HG03095 (cell line): Measurements from ENCODE around the gene CEMP1.

Source experiments
- ATAC-seq: cut with Tn5 transposase; IDR thresholded peaks from one replicate; pipeline ENCODE4 v1.9.1; 2021; ENCODE audit warnings: moderate library complexity; ENCODE audit not compliant: unreplicated experiment

Gene CEMP1

GRCh38 chr16:2505695-2506094, 25.5 kb downstream of the CEMP1 start:
- ATAC-seq: no peak

GRCh38 chr16:2501946-2502895, 29.0 kb downstream of the CEMP1 start:
- no peak for ATAC-seq

DNA sequence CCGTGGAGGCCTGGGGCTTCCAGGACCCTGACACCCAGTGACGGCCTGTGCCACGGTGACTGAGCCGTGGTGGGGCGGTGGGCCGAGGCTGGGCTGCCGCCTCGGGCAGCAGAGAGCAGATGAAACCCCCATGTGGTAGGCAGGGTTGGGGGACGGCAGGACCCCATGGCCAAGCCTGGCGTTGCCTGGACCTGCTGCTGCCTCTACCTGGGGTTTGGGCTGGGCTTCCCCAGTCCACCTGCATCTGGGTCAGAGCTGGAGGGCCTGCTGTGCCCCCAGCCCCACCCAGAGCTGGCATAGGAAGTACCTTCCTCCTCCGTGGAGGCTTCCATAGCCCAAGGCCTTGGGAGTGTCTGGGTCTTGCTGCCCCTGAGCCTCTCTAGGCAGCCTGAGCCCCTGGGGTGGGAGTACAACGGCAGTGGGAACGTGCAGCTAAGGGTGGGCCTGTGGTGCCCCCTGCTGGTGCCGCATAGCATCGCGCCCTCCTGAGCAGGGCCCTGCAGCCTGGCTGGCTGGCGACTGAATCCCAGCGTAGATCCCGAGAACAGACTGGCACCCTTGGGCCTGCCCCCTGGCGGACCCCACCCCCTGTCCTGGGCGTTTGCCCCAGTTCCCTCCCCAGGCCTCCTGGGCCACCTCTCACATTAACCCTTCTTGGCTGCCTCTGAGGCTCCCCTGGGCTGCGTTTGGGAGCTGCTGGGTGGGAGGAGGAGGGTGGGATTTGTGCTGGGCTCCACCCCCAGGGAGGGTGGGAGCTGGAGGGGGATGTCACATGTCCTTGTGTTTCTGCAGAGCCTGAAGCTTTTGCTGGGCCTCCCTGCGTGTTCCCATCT, 30.1 kb downstream of the CEMP1 start:
- ATAC-seq: no peak

GRCh38 chr16:2500430-2500917, 30.7 kb downstream of the CEMP1 start:
- no peak for ATAC-seq

DNA sequence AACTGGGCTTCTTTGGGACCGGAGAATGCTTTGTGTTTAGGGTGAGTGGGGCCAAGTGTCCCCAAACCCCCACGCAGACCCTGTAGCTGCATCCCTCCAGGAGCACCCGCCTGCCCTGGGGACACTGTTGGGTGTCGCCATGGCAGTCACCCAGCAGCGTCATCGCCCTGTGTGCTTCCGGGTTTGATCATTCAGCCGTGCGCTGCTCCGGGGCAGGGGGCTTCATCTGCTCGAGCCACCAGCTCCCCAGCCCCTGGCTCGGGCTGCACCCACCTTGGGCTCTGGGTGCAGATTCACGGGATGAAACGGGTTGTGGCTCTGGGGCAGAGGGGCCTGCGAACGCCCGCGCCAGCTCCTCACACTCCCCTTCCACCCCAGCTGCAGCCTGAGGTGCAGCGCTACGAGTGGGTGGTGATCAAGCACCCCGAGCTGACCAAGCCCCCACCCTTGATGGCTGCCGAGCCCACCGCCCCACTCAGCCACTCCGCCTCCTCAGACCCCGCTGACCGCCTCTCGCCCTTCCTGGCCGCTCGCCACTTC, 31.2 kb downstream of the CEMP1 start:
- ATAC-seq: no peak

DNA sequence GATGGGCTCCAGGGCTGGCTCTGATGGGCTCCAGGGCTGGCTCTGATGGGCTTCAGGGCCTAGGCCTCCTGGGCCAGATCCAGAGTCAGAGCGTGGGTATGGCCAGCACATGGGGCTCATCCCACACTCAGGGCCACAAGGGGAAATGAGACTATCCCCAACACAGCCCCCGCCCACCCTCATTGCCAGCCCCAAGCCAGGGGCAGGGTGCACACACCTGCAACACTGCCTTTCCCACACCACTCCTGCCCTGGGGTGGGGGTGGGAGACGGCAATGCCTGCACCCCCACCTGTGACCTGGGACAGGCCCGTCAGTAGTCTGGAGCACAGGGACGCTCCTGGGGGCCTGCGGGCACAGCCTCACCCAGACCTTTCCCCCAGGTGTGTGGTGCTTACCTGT, 31.8 kb downstream of the CEMP1 start:
- no peak for ATAC-seq

DNA sequence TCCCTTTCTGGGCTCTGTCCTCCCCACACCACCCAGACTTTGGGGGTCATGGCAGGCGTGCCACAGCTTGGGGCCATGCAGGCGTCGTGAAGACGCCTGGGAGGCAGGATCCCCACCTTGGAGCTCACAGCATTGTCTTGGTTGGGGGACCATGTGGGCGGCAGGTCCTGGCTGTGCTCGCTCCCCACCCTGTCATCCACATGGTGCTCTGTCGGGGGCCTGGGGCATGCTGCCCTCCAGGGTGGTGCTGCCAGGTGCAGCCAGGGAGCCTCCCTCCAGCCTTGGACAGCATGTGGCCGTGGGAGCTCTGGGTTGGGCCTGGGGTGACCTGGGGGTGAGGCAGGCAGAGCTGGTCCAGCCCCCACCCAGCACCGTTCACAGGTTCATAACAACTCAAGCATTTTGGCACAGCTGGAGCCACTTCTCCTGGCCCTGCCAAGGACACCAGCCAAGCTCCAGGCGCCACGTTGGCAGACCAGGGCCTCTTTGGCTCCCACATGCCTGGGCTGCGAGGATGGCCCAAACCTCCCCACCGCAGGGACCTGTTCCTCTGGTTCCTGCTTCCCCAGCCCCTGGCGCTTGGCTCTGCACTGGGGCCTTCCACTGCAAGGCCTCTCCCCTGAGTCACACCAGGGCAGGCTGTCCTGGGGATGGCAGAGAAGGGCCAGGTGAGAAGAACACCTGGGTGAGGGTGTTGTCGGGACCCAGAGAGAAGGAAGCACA, 32.5 kb downstream of the CEMP1 start:
- no peak for ATAC-seq

GRCh38 chr16:2497695-2498484, 33.3 kb downstream of the CEMP1 start:
- no peak for ATAC-seq

DNA sequence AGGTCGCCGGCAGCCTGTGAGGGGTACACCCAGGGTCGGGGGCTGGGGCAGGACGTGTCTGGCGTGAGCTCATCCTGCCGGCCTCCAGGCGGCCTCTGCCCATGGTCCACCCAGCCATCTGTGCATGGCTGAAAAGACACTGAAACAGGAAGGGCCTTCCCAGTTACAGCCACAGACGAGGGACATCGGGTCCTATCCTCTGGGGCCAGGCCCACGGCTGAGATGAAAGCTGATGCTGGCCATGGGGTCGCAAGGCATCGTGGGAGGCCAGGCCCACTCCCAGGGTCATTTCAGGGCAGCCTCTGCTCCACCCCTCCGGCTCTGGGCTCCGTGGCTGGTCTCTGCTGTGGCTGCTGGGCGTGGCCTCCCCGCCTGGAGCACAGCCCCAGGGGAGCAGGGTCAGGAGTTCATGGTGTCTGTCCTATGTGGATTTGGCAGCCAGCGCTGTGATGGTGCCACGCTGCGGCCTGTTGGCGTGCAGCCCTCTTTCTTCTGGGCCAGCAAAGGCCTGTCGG, 34.0 kb downstream of the CEMP1 start:
- ATAC-seq: no peak

- ATAC-seq: no peak
Observed at GRCh38 chr16:2496223-2497115, 34.7 kb downstream of the CEMP1 start.

- ATAC-seq: no peak
Observed at GRCh38 chr16:2495041-2495440, 36.2 kb downstream of the CEMP1 start.

DNA sequence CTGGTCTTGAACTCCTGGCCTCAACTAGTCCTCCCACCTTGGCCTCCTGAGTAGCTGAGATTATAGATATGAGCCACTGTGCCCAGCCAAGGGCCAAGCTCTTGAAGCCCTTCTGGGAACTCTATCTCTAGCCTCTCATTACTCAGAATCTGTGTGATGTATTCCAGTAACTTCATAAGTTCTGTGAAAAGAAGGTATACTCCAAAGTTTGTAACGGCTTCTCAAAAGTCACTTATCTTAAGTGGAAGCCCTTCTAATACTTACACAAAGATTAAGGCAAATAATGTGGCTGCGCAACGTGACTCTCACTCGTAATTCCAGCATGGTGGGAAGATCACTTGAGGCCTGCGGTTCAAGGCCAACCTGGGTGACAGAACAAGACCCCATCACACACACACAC, 36.6 kb downstream of the CEMP1 start:
- ATAC-seq: no peak

- ATAC-seq: no peak
Observed at GRCh38 chr16:2493605-2494004, 37.6 kb downstream of the CEMP1 start.

DNA sequence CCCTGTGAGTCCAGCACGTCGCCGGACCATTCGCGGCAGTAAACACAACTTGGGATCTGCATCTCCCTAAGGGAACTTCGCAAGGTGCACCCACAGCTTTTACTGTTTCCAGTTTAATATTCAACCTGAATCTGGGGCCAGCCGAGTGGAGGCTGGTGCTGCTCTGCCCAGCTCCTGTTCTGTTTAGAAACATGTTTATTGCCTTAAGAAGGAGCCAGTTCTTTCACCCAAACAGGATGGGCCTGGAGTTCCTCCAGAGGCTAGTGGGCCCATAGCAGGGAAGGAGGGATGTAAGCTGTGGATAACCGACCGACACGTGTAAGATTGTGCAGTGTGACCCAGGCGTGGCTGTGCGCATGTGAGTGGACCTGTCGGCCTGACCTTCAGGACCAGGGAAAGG, 38.9 kb downstream of the CEMP1 start:
- ATAC-seq: no peak

- no peak for ATAC-seq
Observed at GRCh38 chr16:2490190-2491105, 40.8 kb downstream of the CEMP1 start.

- no peak for ATAC-seq
Observed at GRCh38 chr16:2489581-2489980, 41.6 kb downstream of the CEMP1 start.

GRCh38 chr16:2487903-2488531, 43.2 kb downstream of the CEMP1 start:
- no peak for ATAC-seq
